Measurements from ENCODE around the gene SLC22A4. TPM values are rescaled to one million over a fixed set of nuclear protein-coding genes. Genes with fewer than 3 reads are reported as not detected.

SLC22A4 gene
- total and polyA plus RNA-seq, 4 donors: 0.25 to 42.2 (median 0.47) TPM

DNA sequence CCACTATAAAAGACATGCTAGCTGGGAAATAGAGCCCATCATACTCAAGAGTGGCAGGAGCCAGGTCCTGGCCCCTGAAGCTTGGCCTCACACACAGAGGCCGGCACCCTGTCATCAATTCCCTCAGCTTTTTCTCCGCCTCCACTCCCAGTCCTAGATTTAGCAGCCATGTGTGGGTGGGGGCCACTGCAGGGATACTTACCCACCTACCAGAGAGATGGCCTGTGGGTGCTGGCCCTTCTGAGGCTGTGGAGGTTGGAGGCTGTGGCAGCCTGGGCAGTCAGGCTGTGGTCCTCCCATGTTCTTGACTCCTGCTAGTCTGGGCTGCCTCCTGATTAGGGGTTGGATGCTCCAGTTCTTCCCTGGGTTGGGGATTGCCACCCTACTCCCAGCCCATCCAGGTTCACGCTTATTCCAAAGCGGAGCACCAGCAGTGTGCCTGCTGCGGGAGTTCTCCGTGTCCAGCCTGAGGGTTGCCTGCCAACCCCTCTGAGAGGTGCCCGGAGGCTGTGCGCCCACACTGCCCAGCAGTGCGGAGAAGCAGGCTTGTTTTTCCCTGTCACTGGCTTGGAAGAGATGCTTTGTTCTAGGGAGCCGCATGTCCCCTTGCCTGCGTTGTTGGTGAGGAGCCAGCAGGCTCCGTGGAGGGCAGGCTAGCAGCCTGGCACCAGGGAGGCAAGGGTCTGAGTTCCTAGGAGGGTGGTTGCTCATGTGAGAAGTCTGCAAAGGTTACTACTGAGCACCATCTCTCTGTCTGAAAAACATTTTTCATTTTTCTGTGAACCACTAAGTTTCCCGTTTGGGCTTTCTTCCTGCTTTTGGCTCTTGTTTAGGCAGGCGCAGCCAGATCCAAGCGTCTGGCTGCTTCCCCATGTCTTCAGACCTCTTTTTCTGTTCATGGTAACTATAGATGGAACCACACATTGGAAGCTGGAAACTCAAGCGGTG, 82.8 kb downstream of the SLC22A4 start:
- H3K27me3 ChIP-seq (ENCODE audit: control insufficient read depth in 4 of 4, insufficient read depth in 4 of 4, low read length in 3 of 4): no peaks in the 10 kb centered on the region
- H3K36me3 ChIP-seq (ENCODE audit: control insufficient read depth in 4 of 4, insufficient read depth in 3 of 4, low read depth in 1 of 4, low read length in 3 of 4): peaks cover 0 to 4% (median 0%) of the 10 kb centered on the region in 4 donors
- H3K9me3 ChIP-seq (ENCODE audit: control insufficient read depth in 4 of 4, low read length in 3 of 4): no peaks in the 10 kb centered on the region
- peaks cover 0 to 20% (median 10%) of the 10 kb centered on the region in 4 donors for H3K4me1 ChIP-seq (ENCODE audit: control insufficient read depth in 4 of 4, insufficient read depth in 4 of 4, low read length in 3 of 4)
- 93% methylated on average over 16 of the region's 16 CpGs for WGBS
- H3K4me3 ChIP-seq (ENCODE audit: low read depth in 1 of 3, low read length in 3 of 3): no peak overlapping the region
- no peak for DNase-seq (ENCODE audit: low spot score)
- H3K27ac ChIP-seq (ENCODE audit: low read depth in 1 of 2, low read length in 2 of 2): no peak overlapping the region
- H3K9ac ChIP-seq (ENCODE audit: low read depth in 1 of 2, low read length in 2 of 2): no peak overlapping the region
- no peak for TF ChIP-seq RXRA (IDR thresholded peaks at IDR 0.05)
- TF ChIP-seq RAD21 (IDR thresholded peaks at IDR 0.05): no peak
- TF ChIP-seq, protein P1, sequence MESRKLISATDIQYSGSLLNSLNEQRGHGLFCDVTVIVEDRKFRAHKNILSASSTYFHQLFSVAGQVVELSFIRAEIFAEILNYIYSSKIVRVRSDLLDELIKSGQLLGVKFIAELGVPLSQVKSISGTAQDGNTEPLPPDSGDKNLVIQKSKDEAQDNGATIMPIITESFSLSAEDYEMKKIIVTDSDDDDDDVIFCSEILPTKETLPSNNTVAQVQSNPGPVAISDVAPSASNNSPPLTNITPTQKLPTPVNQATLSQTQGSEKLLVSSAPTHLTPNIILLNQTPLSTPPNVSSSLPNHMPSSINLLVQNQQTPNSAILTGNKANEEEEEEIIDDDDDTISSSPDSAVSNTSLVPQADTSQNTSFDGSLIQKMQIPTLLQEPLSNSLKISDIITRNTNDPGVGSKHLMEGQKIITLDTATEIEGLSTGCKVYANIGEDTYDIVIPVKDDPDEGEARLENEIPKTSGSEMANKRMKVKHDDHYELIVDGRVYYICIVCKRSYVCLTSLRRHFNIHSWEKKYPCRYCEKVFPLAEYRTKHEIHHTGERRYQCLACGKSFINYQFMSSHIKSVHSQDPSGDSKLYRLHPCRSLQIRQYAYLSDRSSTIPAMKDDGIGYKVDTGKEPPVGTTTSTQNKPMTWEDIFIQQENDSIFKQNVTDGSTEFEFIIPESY (IDR thresholded peaks at IDR 0.05): no peak
- no peak for TF ChIP-seq EGR1 (IDR thresholded peaks at IDR 0.05; ENCODE audit: low read depth in 2 of 2)
- no peak for TF ChIP-seq JUND (IDR thresholded peaks at IDR 0.05)
- TF ChIP-seq GABPA (IDR thresholded peaks at IDR 0.05 in 1 of 2, conservative IDR thresholded peaks at IDR 0.05 in 1 of 2): no peak
- TF ChIP-seq, protein P2, sequence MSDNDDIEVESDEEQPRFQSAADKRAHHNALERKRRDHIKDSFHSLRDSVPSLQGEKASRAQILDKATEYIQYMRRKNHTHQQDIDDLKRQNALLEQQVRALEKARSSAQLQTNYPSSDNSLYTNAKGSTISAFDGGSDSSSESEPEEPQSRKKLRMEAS (IDR thresholded peaks at IDR 0.05): no peak
- TF ChIP-seq SP1 (IDR thresholded peaks at IDR 0.05): no peak
- no peak for TF ChIP-seq NR2F2 (IDR thresholded peaks at IDR 0.05)
- TF ChIP-seq, protein P3, sequence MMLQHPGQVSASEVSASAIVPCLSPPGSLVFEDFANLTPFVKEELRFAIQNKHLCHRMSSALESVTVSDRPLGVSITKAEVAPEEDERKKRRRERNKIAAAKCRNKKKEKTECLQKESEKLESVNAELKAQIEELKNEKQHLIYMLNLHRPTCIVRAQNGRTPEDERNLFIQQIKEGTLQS (IDR thresholded peaks at IDR 0.05): no peak
- TF ChIP-seq, protein P4, sequence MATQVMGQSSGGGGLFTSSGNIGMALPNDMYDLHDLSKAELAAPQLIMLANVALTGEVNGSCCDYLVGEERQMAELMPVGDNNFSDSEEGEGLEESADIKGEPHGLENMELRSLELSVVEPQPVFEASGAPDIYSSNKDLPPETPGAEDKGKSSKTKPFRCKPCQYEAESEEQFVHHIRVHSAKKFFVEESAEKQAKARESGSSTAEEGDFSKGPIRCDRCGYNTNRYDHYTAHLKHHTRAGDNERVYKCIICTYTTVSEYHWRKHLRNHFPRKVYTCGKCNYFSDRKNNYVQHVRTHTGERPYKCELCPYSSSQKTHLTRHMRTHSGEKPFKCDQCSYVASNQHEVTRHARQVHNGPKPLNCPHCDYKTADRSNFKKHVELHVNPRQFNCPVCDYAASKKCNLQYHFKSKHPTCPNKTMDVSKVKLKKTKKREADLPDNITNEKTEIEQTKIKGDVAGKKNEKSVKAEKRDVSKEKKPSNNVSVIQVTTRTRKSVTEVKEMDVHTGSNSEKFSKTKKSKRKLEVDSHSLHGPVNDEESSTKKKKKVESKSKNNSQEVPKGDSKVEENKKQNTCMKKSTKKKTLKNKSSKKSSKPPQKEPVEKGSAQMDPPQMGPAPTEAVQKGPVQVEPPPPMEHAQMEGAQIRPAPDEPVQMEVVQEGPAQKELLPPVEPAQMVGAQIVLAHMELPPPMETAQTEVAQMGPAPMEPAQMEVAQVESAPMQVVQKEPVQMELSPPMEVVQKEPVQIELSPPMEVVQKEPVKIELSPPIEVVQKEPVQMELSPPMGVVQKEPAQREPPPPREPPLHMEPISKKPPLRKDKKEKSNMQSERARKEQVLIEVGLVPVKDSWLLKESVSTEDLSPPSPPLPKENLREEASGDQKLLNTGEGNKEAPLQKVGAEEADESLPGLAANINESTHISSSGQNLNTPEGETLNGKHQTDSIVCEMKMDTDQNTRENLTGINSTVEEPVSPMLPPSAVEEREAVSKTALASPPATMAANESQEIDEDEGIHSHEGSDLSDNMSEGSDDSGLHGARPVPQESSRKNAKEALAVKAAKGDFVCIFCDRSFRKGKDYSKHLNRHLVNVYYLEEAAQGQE (IDR thresholded peaks at IDR 0.05): no peak
- no peak for TF ChIP-seq TAF1 (conservative IDR thresholded peaks at IDR 0.05)
- TF ChIP-seq FOXA1 (IDR thresholded peaks at IDR 0.05): no peak
- no peak for TF ChIP-seq YY1 (IDR thresholded peaks at IDR 0.05)
- TF ChIP-seq HNF4A (conservative IDR thresholded peaks at IDR 0.05): no peak
- TF ChIP-seq, protein P5, sequence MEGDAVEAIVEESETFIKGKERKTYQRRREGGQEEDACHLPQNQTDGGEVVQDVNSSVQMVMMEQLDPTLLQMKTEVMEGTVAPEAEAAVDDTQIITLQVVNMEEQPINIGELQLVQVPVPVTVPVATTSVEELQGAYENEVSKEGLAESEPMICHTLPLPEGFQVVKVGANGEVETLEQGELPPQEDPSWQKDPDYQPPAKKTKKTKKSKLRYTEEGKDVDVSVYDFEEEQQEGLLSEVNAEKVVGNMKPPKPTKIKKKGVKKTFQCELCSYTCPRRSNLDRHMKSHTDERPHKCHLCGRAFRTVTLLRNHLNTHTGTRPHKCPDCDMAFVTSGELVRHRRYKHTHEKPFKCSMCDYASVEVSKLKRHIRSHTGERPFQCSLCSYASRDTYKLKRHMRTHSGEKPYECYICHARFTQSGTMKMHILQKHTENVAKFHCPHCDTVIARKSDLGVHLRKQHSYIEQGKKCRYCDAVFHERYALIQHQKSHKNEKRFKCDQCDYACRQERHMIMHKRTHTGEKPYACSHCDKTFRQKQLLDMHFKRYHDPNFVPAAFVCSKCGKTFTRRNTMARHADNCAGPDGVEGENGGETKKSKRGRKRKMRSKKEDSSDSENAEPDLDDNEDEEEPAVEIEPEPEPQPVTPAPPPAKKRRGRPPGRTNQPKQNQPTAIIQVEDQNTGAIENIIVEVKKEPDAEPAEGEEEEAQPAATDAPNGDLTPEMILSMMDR (IDR thresholded peaks at IDR 0.05; ENCODE audit: low read depth, low read length, missing input control): no peak
- no peak for TF ChIP-seq HNF4G (IDR thresholded peaks at IDR 0.05)
